ENCODE results near the gene ZNF575. TPM values are rescaled to one million over a fixed set of nuclear protein-coding genes. Genes with fewer than 3 reads are reported as not detected.

The ZNF575 gene
- polyA plus RNA-seq, 2 donors = 0.59 to 1.0 TPM

- Histone ChIP-seq H3K36me3 (ENCODE audit: control insufficient read depth in 2 of 2, insufficient read depth in 2 of 2, low read length in 1 of 2) (peaks cover 0 to 34% of the 10 kb centered on the region in 2 donors), H3K9me3 (ENCODE audit: control insufficient read depth in 2 of 2, insufficient read depth in 1 of 2, low read depth in 1 of 2, low read length in 1 of 2) (no peaks in the 10 kb centered on the region), H3K27ac (ENCODE audit: low read depth in 2 of 2, low read length in 1 of 2) (no peak overlapping the region), H3K27me3 (ENCODE audit: control insufficient read depth in 1 of 2, insufficient read depth in 2 of 2, low read length in 2 of 2) (no peaks in the 10 kb centered on the region), H3K4me1 (ENCODE audit: control insufficient read depth in 2 of 2, insufficient read depth in 2 of 2, low read length in 1 of 2) (no peaks in the 10 kb centered on the region), H3K4me3 (ENCODE audit: low read depth in 1 of 2, low read length in 2 of 2) (no peak overlapping the region)
- WGBS, 2 donors = 72 to 79% methylated on average over 2 of the region's 2 CpGs
These were observed 15.7 kb downstream of the ZNF575 start for GRCh38 chr19:43548706-43549105.

GRCh38 chr19:43551399-43552197 is 18.6 kb downstream of the ZNF575 start:
- no peaks in the 10 kb centered on the region for H3K9me3 ChIP-seq (ENCODE audit: control insufficient read depth in 2 of 2, insufficient read depth in 1 of 2, low read depth in 1 of 2, low read length in 1 of 2)

DNA sequence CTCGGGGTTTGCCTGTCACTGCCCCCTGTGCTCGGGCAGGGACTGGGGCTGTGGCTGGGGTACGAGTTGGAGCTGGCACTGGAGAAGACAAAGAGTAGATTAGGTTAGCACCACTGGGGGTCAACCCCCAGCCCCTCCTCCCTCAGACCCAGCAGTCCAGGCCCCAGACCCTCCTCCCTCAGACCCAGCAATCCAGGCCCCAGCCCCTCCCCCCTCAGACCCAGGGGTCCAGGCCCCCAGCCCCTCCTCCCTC is 19.1 kb downstream of the ZNF575 start:
- no peaks in the 10 kb centered on the region for H3K9me3 ChIP-seq (ENCODE audit: control insufficient read depth in 2 of 2, insufficient read depth in 1 of 2, low read depth in 1 of 2, low read length in 1 of 2)
- 82 to 84% methylated on average over 3 of the region's 3 CpGs for WGBS, 2 donors
- H3K4me1 ChIP-seq (ENCODE audit: control insufficient read depth in 2 of 2, insufficient read depth in 2 of 2, low read length in 1 of 2) = no peaks in the 10 kb centered on the region
- no peak overlapping the region for H3K27ac ChIP-seq (ENCODE audit: low read depth in 2 of 2, low read length in 1 of 2)
- H3K4me3 ChIP-seq (ENCODE audit: low read depth in 1 of 2, low read length in 2 of 2) = no peak overlapping the region
- no peaks in the 10 kb centered on the region for H3K27me3 ChIP-seq (ENCODE audit: control insufficient read depth in 1 of 2, insufficient read depth in 2 of 2, low read length in 2 of 2)
- peaks cover 0 to 29% of the 10 kb centered on the region in 2 donors for H3K36me3 ChIP-seq (ENCODE audit: control insufficient read depth in 2 of 2, insufficient read depth in 2 of 2, low read length in 1 of 2)

More at GRCh38 chr19:43551399-43552197, 18.6 kb downstream of the ZNF575 start:
- no peak overlapping the region for H3K27ac ChIP-seq (ENCODE audit: low read depth in 2 of 2, low read length in 1 of 2)
- peaks cover 0 to 31% of the 10 kb centered on the region in 2 donors for H3K36me3 ChIP-seq (ENCODE audit: control insufficient read depth in 2 of 2, insufficient read depth in 2 of 2, low read length in 1 of 2)
- no peak overlapping the region for H3K4me3 ChIP-seq (ENCODE audit: low read depth in 1 of 2, low read length in 2 of 2)
- no peaks in the 10 kb centered on the region for H3K27me3 ChIP-seq (ENCODE audit: control insufficient read depth in 1 of 2, insufficient read depth in 2 of 2, low read length in 2 of 2)
- H3K4me1 ChIP-seq (ENCODE audit: control insufficient read depth in 2 of 2, insufficient read depth in 2 of 2, low read length in 1 of 2) = no peaks in the 10 kb centered on the region
- 91 to 92% methylated on average over 22 to 23 of the region's 23 CpGs for WGBS, 2 donors

DNA sequence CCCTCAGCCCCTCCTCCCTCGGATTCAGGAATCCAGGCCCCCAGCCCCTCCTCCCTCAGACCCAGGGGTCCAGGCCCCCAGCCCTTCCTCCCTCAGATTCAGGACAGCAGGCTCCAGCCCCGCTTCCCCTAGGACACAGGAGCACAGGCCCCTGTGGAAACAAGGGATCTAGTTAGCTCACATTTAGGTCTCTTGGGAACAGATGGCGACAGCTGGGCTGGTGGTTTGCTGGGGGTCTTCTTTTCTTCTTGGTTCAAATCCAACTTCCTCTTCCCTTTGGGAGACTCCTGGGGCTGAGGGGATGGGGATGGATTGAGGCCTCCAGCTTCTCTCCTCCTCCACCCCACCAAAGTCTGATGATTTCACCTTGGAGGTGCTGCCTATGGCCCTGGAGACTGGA is 19.6 kb downstream of the ZNF575 start:
- WGBS, 2 donors = 78 to 84% methylated on average over 3 of the region's 3 CpGs
- no peaks in the 10 kb centered on the region for H3K27me3 ChIP-seq (ENCODE audit: control insufficient read depth in 1 of 2, insufficient read depth in 2 of 2, low read length in 2 of 2)
- no peaks in the 10 kb centered on the region for H3K4me1 ChIP-seq (ENCODE audit: control insufficient read depth in 2 of 2, insufficient read depth in 2 of 2, low read length in 1 of 2)
- H3K36me3 ChIP-seq (ENCODE audit: control insufficient read depth in 2 of 2, insufficient read depth in 2 of 2, low read length in 1 of 2) = peaks cover 0 to 29% of the 10 kb centered on the region in 2 donors
- H3K4me3 ChIP-seq (ENCODE audit: low read depth in 1 of 2, low read length in 2 of 2) = no peak overlapping the region
- no peaks in the 10 kb centered on the region for H3K9me3 ChIP-seq (ENCODE audit: control insufficient read depth in 2 of 2, insufficient read depth in 1 of 2, low read depth in 1 of 2, low read length in 1 of 2)
- no peak overlapping the region for H3K27ac ChIP-seq (ENCODE audit: low read depth in 2 of 2, low read length in 1 of 2)

- no peaks in the 10 kb centered on the region for H3K9me3 ChIP-seq (ENCODE audit: control insufficient read depth in 2 of 2, insufficient read depth in 1 of 2, low read depth in 1 of 2, low read length in 1 of 2)
- no peak overlapping the region for H3K27ac ChIP-seq (ENCODE audit: low read depth in 2 of 2, low read length in 1 of 2)
- H3K27me3 ChIP-seq (ENCODE audit: control insufficient read depth in 1 of 2, insufficient read depth in 2 of 2, low read length in 2 of 2) = no peaks in the 10 kb centered on the region
- peaks cover 0 to 29% of the 10 kb centered on the region in 2 donors for H3K36me3 ChIP-seq (ENCODE audit: control insufficient read depth in 2 of 2, insufficient read depth in 2 of 2, low read length in 1 of 2)
- 46 to 75% methylated on average over 4 of the region's 4 CpGs for WGBS, 2 donors
- no peaks in the 10 kb centered on the region for H3K4me1 ChIP-seq (ENCODE audit: control insufficient read depth in 2 of 2, insufficient read depth in 2 of 2, low read length in 1 of 2)
- no peak overlapping the region for H3K4me3 ChIP-seq (ENCODE audit: low read depth in 1 of 2, low read length in 2 of 2)
These were observed 20.7 kb downstream of the ZNF575 start for GRCh38 chr19:43553656-43554055.

GRCh38 chr19:43554317-43554895 is 21.4 kb downstream of the ZNF575 start:
- peaks cover 0 to 29% of the 10 kb centered on the region in 2 donors for H3K36me3 ChIP-seq (ENCODE audit: control insufficient read depth in 2 of 2, insufficient read depth in 2 of 2, low read length in 1 of 2)
- no peaks in the 10 kb centered on the region for H3K27me3 ChIP-seq (ENCODE audit: control insufficient read depth in 1 of 2, insufficient read depth in 2 of 2, low read length in 2 of 2)
- 92 to 93% methylated on average over 15 of the region's 15 CpGs for WGBS, 2 donors
- no peaks in the 10 kb centered on the region for H3K9me3 ChIP-seq (ENCODE audit: control insufficient read depth in 2 of 2, insufficient read depth in 1 of 2, low read depth in 1 of 2, low read length in 1 of 2)
- H3K27ac ChIP-seq (ENCODE audit: low read depth in 2 of 2, low read length in 1 of 2) = no peak overlapping the region
- H3K4me1 ChIP-seq (ENCODE audit: control insufficient read depth in 2 of 2, insufficient read depth in 2 of 2, low read length in 1 of 2) = no peaks in the 10 kb centered on the region
- no peak overlapping the region for H3K4me3 ChIP-seq (ENCODE audit: low read depth in 1 of 2, low read length in 2 of 2)

- Histone ChIP-seq H3K36me3 (ENCODE audit: control insufficient read depth in 2 of 2, insufficient read depth in 2 of 2, low read length in 1 of 2) (peaks cover 0 to 29% of the 10 kb centered on the region in 2 donors), H3K4me3 (ENCODE audit: low read depth in 1 of 2, low read length in 2 of 2) (no peak overlapping the region)
- 37% methylated on average over 8 of the region's 8 CpGs for WGBS, 2 donors
These were observed 22.3 kb downstream of the ZNF575 start for GRCh38 chr19:43555185-43555770.

GRCh38 chr19:43560687-43561086 is 27.7 kb downstream of the ZNF575 start:
- Histone ChIP-seq H3K4me3 (ENCODE audit: low read depth in 1 of 2, low read length in 2 of 2) (no peak overlapping the region), H3K4me1 (ENCODE audit: control insufficient read depth in 2 of 2, insufficient read depth in 2 of 2, low read length in 1 of 2) (peaks cover 0 to 3% of the 10 kb centered on the region in 2 donors), H3K9me3 (ENCODE audit: control insufficient read depth in 2 of 2, insufficient read depth in 1 of 2, low read depth in 1 of 2, low read length in 1 of 2) (no peaks in the 10 kb centered on the region), H3K36me3 (ENCODE audit: control insufficient read depth in 2 of 2, insufficient read depth in 2 of 2, low read length in 1 of 2) (peaks cover 0 to 8% of the 10 kb centered on the region in 2 donors), H3K27me3 (ENCODE audit: control insufficient read depth in 1 of 2, insufficient read depth in 2 of 2, low read length in 2 of 2) (no peaks in the 10 kb centered on the region), H3K27ac (ENCODE audit: low read depth in 2 of 2, low read length in 1 of 2) (no peak overlapping the region)
- WGBS, 2 donors = 82 to 87% methylated on average over 6 of the region's 6 CpGs

More at GRCh38 chr19:43555185-43555770, 22.3 kb downstream of the ZNF575 start:
- no peaks in the 10 kb centered on the region for H3K4me1 ChIP-seq (ENCODE audit: control insufficient read depth in 2 of 2, insufficient read depth in 2 of 2, low read length in 1 of 2)
- no peaks in the 10 kb centered on the region for H3K9me3 ChIP-seq (ENCODE audit: control insufficient read depth in 2 of 2, insufficient read depth in 1 of 2, low read depth in 1 of 2, low read length in 1 of 2)
- no peak overlapping the region for H3K27ac ChIP-seq (ENCODE audit: low read depth in 2 of 2, low read length in 1 of 2)
- no peaks in the 10 kb centered on the region for H3K27me3 ChIP-seq (ENCODE audit: control insufficient read depth in 1 of 2, insufficient read depth in 2 of 2, low read length in 2 of 2)

DNA sequence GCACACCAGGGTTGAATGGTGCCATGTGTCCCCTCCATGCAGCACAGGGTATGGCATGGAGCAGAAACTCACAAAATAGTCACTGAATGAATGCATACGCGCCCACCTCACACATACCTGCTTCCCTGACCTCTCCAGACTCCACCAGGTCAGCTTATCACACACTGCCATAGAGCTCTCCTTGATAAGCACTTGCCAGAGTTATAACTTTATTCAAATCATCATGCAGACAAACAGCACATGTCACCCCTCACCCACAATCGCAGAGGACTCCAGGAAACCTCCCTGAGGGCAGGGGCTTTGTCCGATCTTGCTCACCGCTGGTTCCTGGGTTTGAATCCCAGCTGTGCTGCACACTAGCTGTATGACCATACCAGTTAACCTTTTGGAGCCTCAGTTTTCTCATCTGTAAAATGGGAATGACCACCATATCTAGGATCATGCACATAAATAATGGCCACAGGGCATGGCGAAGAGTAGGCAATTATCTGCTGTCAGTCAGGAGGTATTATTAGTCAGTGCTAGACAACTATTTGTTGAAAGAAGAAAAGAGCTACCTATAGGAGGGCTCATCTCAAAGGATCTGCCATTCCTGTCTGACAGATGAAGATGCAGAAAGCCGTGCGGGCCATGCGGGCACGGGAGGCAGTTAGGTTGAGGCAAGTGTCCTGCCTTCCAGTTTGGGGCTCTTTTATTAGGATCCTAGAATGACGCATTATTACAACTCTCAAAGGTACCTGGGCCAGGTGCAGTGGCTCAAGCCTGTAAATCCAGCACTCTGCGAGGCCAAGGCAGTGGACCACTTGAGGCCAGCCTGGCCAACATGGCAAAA is 28.4 kb downstream of the ZNF575 start:
- H3K9me3 ChIP-seq (ENCODE audit: control insufficient read depth in 2 of 2, insufficient read depth in 1 of 2, low read depth in 1 of 2, low read length in 1 of 2) = no peaks in the 10 kb centered on the region
- H3K4me1 ChIP-seq (ENCODE audit: control insufficient read depth in 2 of 2, insufficient read depth in 2 of 2, low read length in 1 of 2) = peaks cover 0 to 3% of the 10 kb centered on the region in 2 donors
- no peak overlapping the region for H3K27ac ChIP-seq (ENCODE audit: low read depth in 2 of 2, low read length in 1 of 2)
- 93% methylated on average over 12 of the region's 12 CpGs for WGBS, 2 donors
- H3K36me3 ChIP-seq (ENCODE audit: control insufficient read depth in 2 of 2, insufficient read depth in 2 of 2, low read length in 1 of 2) = peaks cover 0 to 8% of the 10 kb centered on the region in 2 donors
- no peaks in the 10 kb centered on the region for H3K27me3 ChIP-seq (ENCODE audit: control insufficient read depth in 1 of 2, insufficient read depth in 2 of 2, low read length in 2 of 2)
- H3K4me3 ChIP-seq (ENCODE audit: low read depth in 1 of 2, low read length in 2 of 2) = no peak overlapping the region
